Activated CD4-positive, alpha-beta T cell treated with anti-CD3 and anti-CD28 coated beads for 36 hours (primary cell): Measurements from ENCODE around the gene KMT2C. TPM values are rescaled to one million over a fixed set of nuclear protein-coding genes. Genes with fewer than 3 reads are reported as not detected.
"Not testable (repeated sequence)": the region's sequence is repeated elsewhere in the genome, so short reads cannot be mapped to it uniquely, and the experiment has no call there.

Experiments
- ATAC-seq: fragments of 200-7000 bp; cut with Tn5 transposase; one replicate; pipeline ENCODE4 v1.10.0; 2021; ENCODE audit warnings: mild to moderate bottlenecking, moderate library complexity
- CTCF ChIA-PET: fragments of 350-600 bp; sonication (Branson Sonifier 250); formaldehyde crosslinking; loops from one replicate; lab custom pipeline; 2021; ENCODE audit warnings: antibody characterized with exemption; lab: Charles Lee
- POLR2A ChIA-PET: fragments of 350-600 bp; sonication (Branson Sonifier 250); formaldehyde crosslinking; loops from one replicate; lab custom pipeline; 2021; ENCODE audit warnings: antibody characterized with exemption, inconsistent platforms; lab: Charles Lee
- DNase-seq: peaks from one replicate; pipeline ENCODE4 v3.0.0-alpha.2; 2020
- H3K27ac Mint-ChIP-seq: one replicate; pipeline ENCODE4 v1.8.0; 2021; ENCODE audit warnings: mixed read lengths
- H3K27me3 Mint-ChIP-seq: one replicate; pipeline ENCODE4 v1.8.0; 2021; ENCODE audit warnings: mixed read lengths
- H3K36me3 Mint-ChIP-seq: one replicate; pipeline ENCODE4 v1.8.0; 2021; ENCODE audit warnings: low read depth, mixed read lengths
- H3K4me1 Mint-ChIP-seq: one replicate; pipeline ENCODE4 v1.8.0; 2021; ENCODE audit warnings: mixed read lengths
- H3K4me3 Mint-ChIP-seq: one replicate; pipeline ENCODE4 v1.8.0; 2021; ENCODE audit warnings: mild to moderate bottlenecking, moderate library complexity, mixed read lengths
- H3K9me3 Mint-ChIP-seq: one replicate; pipeline ENCODE4 v1.8.0; 2021; ENCODE audit warnings: low read depth, mixed read lengths
- intact Hi-C, 2 experiments: fragments of 100-400 bp; cut with DNase I in 1 of 2; cut with micrococcal nuclease in 1 of 2; formaldehyde crosslinking; loops; one replicate each; pipeline versions ENCODE4 v1.14.2 to v1.15.1; 2022 to 2024; cut with DNase I, micrococcal nuclease
- total RNA-seq, 2 experiments: library from RNA; stranded (reverse); gene quantifications; one replicate each; pipeline ENCODE4 v1.2.3, GENCODE V29; 2021

KMT2C gene
- total RNA-seq, 2 experiments from 2014 or later, result 35.9 to 42.7 TPM

DNA sequence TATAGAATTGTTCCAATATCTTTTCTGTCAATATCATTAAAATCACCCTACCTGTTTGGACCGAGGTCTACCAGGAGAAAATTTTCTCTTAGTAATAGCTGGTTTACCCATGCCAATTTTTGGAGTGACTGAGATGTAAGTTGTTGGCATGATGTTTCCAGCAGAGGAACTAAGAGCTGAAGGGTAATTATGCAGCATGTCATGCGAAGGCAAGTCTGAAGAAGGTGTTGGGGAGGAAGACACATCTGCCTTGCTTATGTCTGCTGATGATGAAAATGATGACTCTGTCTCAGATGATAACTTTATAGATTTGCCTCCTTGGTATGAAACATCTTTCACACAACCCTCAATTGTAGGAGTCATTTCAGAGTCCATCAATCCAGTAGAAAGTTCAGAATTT, 188.0 kb downstream of the KMT2C start:
- H3K27me3 Mint-ChIP-seq, intact Hi-C loops, POLR2A ChIA-PET, H3K9me3 Mint-ChIP-seq, H3K4me1 Mint-ChIP-seq, H3K27ac Mint-ChIP-seq, ATAC-seq, DNase-seq, H3K4me3 Mint-ChIP-seq, CTCF ChIA-PET: not testable (repeated sequence)
- H3K36me3 Mint-ChIP-seq, result peaks cover 25% of the 10 kb centered on the region

DNA sequence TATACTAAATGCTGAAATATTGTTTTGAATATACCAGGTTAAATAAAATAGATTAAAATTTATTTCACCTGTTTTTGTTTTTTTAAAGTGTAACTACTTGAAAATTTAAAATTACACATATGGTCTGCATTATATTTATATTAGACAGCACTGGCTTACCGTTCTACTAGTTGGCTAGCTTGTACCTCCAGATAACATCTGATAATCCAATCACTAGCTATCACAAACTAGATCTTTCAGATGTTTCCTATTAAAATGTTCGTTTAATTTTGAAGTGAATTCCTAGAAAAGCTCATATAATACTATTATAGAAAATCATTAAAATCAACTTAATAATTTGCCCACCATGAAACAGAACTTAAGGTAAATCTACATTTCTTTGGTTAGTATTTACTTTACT, 190.4 kb downstream of the KMT2C start:
- H3K9me3 Mint-ChIP-seq, POLR2A ChIA-PET, ATAC-seq, intact Hi-C loops, H3K4me1 Mint-ChIP-seq, H3K27ac Mint-ChIP-seq, H3K27me3 Mint-ChIP-seq, DNase-seq, H3K4me3 Mint-ChIP-seq: not testable (repeated sequence)
- CTCF ChIA-PET, result interaction anchor here (0.6 kb wide), 1 partner anchor 743 kb away, joined by 3 read pairs; no protein-coding TSS in a partner anchor
- peaks cover 13% of the 10 kb centered on the region for H3K36me3 Mint-ChIP-seq

DNA sequence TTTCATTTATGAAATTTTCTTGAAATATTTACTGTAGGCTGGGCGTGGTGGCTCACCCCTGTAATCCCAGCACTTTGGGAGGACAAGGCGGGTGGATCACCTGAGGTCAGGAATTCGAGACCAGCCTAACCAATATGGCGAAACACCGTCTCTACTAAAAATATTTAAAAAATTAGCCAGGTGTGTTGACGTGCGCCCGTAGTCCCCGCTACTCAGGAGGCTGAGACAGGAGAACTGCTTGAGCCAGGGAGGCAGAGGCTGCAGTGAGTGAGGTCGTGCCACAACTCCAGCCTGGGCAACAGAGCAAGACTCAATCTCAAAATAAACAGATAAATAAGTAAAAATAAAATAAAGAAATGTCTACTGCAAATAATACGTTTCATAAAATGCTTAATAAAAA, 192.3 kb downstream of the KMT2C start:
- CTCF ChIA-PET, result interaction anchor here (0.6 kb wide), 1 partner anchor 319 kb away, joined by 4 read pairs; no protein-coding TSS in a partner anchor
- H3K4me1 Mint-ChIP-seq, H3K4me3 Mint-ChIP-seq, intact Hi-C loops, ATAC-seq, DNase-seq, H3K27me3 Mint-ChIP-seq, H3K9me3 Mint-ChIP-seq, H3K36me3 Mint-ChIP-seq, POLR2A ChIA-PET, H3K27ac Mint-ChIP-seq: not testable (repeated sequence)

- H3K4me3 Mint-ChIP-seq, H3K9me3 Mint-ChIP-seq, POLR2A ChIA-PET, H3K4me1 Mint-ChIP-seq, H3K36me3 Mint-ChIP-seq, H3K27ac Mint-ChIP-seq, CTCF ChIA-PET, H3K27me3 Mint-ChIP-seq, intact Hi-C loops, ATAC-seq, DNase-seq: not testable (repeated sequence)
Measured at GRCh38 chr7:152241301-152241700, 194.5 kb downstream of the KMT2C start.

DNA sequence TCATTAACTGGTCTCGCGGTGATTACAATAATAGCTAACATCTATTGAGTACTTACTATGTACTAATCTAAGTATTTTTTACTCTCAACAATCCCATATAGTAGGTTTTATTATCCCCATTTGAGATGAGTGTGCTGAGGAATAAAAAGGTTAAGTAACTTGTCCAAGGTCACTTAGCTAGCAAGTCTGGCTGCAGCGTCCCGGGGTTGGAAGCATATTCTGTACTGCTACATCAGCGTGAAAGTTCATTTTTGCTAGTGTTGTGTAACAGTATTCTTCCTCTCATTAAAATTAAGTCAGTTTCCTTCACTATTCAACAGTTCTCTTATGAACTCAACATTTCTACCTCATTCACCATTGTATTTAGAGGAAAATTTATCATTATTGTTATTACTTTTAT, 199.5 kb downstream of the KMT2C start:
- H3K4me1 Mint-ChIP-seq, H3K27me3 Mint-ChIP-seq, H3K4me3 Mint-ChIP-seq, H3K9me3 Mint-ChIP-seq, CTCF ChIA-PET, intact Hi-C loops, ATAC-seq, DNase-seq, POLR2A ChIA-PET, H3K27ac Mint-ChIP-seq: not testable (repeated sequence)
- peaks cover 10% of the 10 kb centered on the region for H3K36me3 Mint-ChIP-seq

DNA sequence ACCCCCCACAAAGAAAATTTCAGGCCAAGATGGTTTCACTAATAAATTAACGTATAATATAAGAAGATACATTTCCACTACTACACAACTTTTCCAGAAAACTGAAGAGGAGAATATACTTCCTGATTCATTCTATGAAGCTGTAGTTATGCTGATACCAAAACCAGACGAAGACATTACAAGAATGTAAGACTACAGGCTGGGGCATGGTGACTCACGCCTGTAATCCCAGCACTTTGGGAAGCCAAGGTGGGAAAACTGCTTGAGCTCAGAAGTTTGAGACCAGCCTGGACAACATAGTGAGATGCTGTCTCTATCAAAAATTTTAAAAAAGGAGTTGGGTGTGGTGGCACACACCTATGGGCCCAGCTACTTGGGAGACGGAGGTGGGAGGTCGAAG, 201.4 kb downstream of the KMT2C start:
- intact Hi-C loops, H3K4me1 Mint-ChIP-seq, H3K27me3 Mint-ChIP-seq, H3K9me3 Mint-ChIP-seq, H3K4me3 Mint-ChIP-seq, DNase-seq, H3K27ac Mint-ChIP-seq, POLR2A ChIA-PET, ATAC-seq: not testable (repeated sequence)
- CTCF ChIA-PET, result interaction anchor here (0.6 kb wide), 1 partner anchor 451 kb away, joined by 3 read pairs; no protein-coding TSS in a partner anchor
- H3K36me3 Mint-ChIP-seq, result peaks cover 10% of the 10 kb centered on the region

GRCh38 chr7:152231089-152231488, 204.7 kb downstream of the KMT2C start:
- Mint-ChIP-seq H3K4me3 (no peak overlapping the region), H3K27ac (no peak overlapping the region), H3K4me1 (no peaks in the 10 kb centered on the region), H3K36me3 (peaks cover 16% of the 10 kb centered on the region), H3K9me3 (no peaks in the 10 kb centered on the region), H3K27me3 (no peaks in the 10 kb centered on the region)
- intact Hi-C loops, result no loop called here
- DNase-seq (no peak), ATAC-seq (no peak)
- POLR2A ChIA-PET, result no interaction called here
- CTCF ChIA-PET, result interaction anchor here (0.7 kb wide), 1 partner anchor 384 kb away, joined by 3 read pairs; no protein-coding TSS in a partner anchor

DNA sequence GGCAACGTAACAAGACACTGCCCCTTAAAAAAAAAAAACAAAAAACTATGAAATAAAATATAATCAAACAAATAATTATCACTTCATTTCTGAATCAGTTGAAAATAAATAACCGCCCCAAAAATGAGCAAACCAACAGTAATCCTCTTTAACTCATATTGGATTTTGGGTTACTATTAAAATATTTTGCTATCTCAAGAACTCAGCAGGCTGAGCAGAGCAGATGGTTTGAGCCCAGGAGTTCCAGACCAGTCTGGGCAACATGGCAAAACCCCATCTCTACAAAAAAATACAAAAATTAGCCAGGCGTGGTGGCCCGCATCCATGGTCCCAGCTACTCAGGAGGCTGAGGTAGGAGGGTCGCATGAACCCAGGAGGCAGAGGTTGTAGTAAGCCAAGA, 216.2 kb downstream of the KMT2C start:
- ATAC-seq, intact Hi-C loops, H3K27me3 Mint-ChIP-seq, H3K4me3 Mint-ChIP-seq, H3K4me1 Mint-ChIP-seq, H3K9me3 Mint-ChIP-seq, DNase-seq, H3K27ac Mint-ChIP-seq, CTCF ChIA-PET: not testable (repeated sequence)
- peaks cover 19% of the 10 kb centered on the region for H3K36me3 Mint-ChIP-seq
- POLR2A ChIA-PET, result interaction anchor here (0.7 kb wide), 1 partner anchor 173 kb away, joined by 3 read pairs; no protein-coding TSS in a partner anchor

DNA sequence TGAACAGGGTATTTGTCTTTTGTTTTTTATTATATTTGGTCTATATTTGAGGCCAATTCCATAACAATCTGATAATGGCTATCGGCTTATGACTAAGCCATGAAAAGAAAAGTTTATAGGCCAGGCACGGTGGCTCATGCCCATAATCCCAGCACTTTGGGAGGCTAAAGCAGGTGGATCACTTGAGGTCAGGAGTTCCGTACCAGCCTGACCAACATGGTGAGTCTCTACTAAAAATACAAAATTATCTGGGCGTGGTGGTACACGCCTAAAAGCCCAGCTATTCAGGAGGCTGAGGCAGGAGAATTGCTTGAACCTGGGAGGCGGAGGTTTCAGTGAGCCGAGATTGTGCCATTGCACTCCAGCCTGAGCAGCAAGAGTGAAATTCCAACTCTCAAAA, 227.0 kb downstream of the KMT2C start:
- H3K4me1 Mint-ChIP-seq, CTCF ChIA-PET: not testable (repeated sequence)

DNA sequence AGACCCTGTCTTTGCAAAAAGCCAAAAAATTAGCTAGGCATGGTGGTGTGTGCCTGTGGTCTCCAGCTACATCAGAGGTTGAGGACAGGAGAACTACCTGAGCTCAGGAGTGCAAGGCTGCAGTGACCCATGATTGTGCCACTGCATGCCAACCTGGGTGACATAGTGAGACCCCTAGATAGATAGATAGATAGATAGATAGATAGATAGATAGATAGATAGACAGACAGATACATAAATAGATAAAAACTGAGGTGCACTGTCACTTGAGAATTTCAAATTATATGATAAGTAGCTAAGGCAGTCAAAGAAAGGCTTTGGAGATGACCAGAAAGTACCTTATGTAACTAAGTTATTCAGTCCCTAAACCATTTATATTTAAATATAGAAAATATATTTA, 231.4 kb downstream of the KMT2C start:
- intact Hi-C loops, DNase-seq, H3K27ac Mint-ChIP-seq, H3K4me1 Mint-ChIP-seq, POLR2A ChIA-PET, H3K4me3 Mint-ChIP-seq, H3K9me3 Mint-ChIP-seq, H3K27me3 Mint-ChIP-seq, ATAC-seq: not testable (repeated sequence)
- CTCF ChIA-PET, result interaction anchor here (1.2 kb wide), 1 partner anchor 11 kb away, joined by 9 read pairs; no protein-coding TSS in a partner anchor
- peaks cover 21% of the 10 kb centered on the region for H3K36me3 Mint-ChIP-seq

More for the DNA sequence above, 227.0 kb downstream of the KMT2C start:
- H3K27me3 Mint-ChIP-seq, POLR2A ChIA-PET, H3K9me3 Mint-ChIP-seq, H3K27ac Mint-ChIP-seq, ATAC-seq, intact Hi-C loops, DNase-seq, H3K4me3 Mint-ChIP-seq: not testable (repeated sequence)
- H3K36me3 Mint-ChIP-seq, result peaks cover 18% of the 10 kb centered on the region

GRCh38 chr7:152203095-152203494, 232.7 kb downstream of the KMT2C start:
- H3K4me1 Mint-ChIP-seq, result no peaks in the 10 kb centered on the region
- intact Hi-C loops, result no loop called here
- ChIA-PET POLR2A (no interaction called here), CTCF (interaction anchor here (0.8 to 1.2 kb wide), 2 partner anchors 10 to 275 kb away, joined by 3 read pairs; no protein-coding TSS in a partner anchor)
- H3K36me3 Mint-ChIP-seq, result peaks cover 26% of the 10 kb centered on the region
- H3K27ac Mint-ChIP-seq, result no peak overlapping the region
- no peak overlapping the region for H3K4me3 Mint-ChIP-seq
- no peaks in the 10 kb centered on the region for H3K9me3 Mint-ChIP-seq
- H3K27me3 Mint-ChIP-seq, result no peaks in the 10 kb centered on the region
- ATAC-seq (no peak), DNase-seq (no peak)

DNA sequence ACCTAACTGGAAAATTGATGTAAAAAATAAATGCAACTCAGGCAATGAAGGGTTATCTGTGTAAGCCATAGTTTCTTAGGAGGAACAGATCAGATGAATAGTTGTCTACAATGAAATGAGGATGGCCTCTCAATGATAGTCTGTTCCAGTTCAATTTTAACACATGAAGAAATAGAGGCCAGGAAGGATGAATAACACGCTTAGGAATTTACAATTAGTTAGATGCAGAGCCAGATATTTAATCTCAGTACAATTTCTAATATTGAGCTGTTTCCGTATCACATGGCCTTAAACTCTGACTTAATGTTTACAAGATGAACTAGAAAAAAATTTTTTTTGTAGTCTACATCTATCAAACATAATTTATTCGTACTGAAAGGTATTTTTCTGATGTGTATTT, 233.7 kb downstream of the KMT2C start:
- no peak overlapping the region for H3K4me3 Mint-ChIP-seq
- no peaks in the 10 kb centered on the region for H3K9me3 Mint-ChIP-seq
- no peaks in the 10 kb centered on the region for H3K27me3 Mint-ChIP-seq
- intact Hi-C loops, result no loop called here
- DNase-seq (no peak), ATAC-seq (no peak)
- no peaks in the 10 kb centered on the region for H3K4me1 Mint-ChIP-seq
- POLR2A ChIA-PET, result no interaction called here
- no peak overlapping the region for H3K27ac Mint-ChIP-seq
- H3K36me3 Mint-ChIP-seq, result peaks cover 28% of the 10 kb centered on the region
- CTCF ChIA-PET, result interaction anchor here (1.0 to 1.4 kb wide), 3 partner anchors 9 to 503 kb away, joined by 3 read pairs; no protein-coding TSS in a partner anchor
